H1 (cell line): ENCODE measurements around the gene HEATR5A.

ENCODE experiments used
- BRCA1 ChIP-seq: IDR thresholded peaks from 2 replicates; pipeline ENCODE4 v1.6.1; 2012; ENCODE audit warnings: low read depth, low read length, improper control_type of control experiment
- CHD2 ChIP-seq: IDR thresholded peaks from 2 replicates; pipeline ENCODE4 v1.6.1; 2012; ENCODE audit warnings: low read length, improper control_type of control experiment
- CTCF ChIP-seq, 3 experiments: IDR thresholded peaks; 1 replicate in 2 of 3; 2 replicates in 1 of 3; pipeline versions ENCODE4 v1.5.1 to v1.6.1; 2011; ENCODE audit warnings: low read length in 3 of 3, mild to moderate bottlenecking in 3 of 3, inconsistent platforms in 2 of 3, low read depth in 1 of 3, moderate library complexity in 1 of 3; ENCODE audit not compliant: insufficient read depth in 1 of 3; ENCODE audit errors: control extremely low read depth in 1 of 3
- EGR1 ChIP-seq: IDR thresholded peaks from 2 replicates; pipeline ENCODE4 v1.6.1; 2011; ENCODE audit warnings: low read depth, low read length, borderline replicate concordance
- EP300 ChIP-seq, 2 experiments: IDR thresholded peaks; 1 replicate in 1 of 2; 2 replicates in 1 of 2; pipeline ENCODE4 v1.6.1; 2011 to 2012; ENCODE audit warnings: low read depth in 2 of 2, low read length in 2 of 2, mild to moderate bottlenecking in 2 of 2, borderline replicate concordance in 1 of 2, inconsistent platforms in 1 of 2, moderate library complexity in 1 of 2
- EZH2 ChIP-seq: fragments of 200-600 bp; sonication (generic); IDR thresholded peaks from 2 replicates; pipeline ENCODE4 v1.7.1; 2012; ENCODE audit warnings: low read depth, mild to moderate bottlenecking, moderate library complexity, low read length, inconsistent platforms; ENCODE audit not compliant: severe bottlenecking
- FOSL1 ChIP-seq: IDR thresholded peaks from 2 replicates; pipeline ENCODE4 v1.6.1; 2011; ENCODE audit warnings: mild to moderate bottlenecking, low read depth, low read length, moderate library complexity; ENCODE audit not compliant: insufficient read depth
- GABPA ChIP-seq: IDR thresholded peaks from 2 replicates; pipeline ENCODE4 v1.6.1; 2011; ENCODE audit warnings: mild to moderate bottlenecking, low read length, moderate library complexity, borderline replicate concordance; ENCODE audit not compliant: insufficient read depth
- KDM1A ChIP-seq: fragments of 200-600, 300-600 bp; sonication (generic); IDR thresholded peaks from 2 replicates; pipeline ENCODE4 v1.7.1; 2016; ENCODE audit warnings: mild to moderate bottlenecking, low read length, borderline replicate concordance
- POLR2A ChIP-seq, 2 experiments: IDR thresholded peaks; 1 replicate in 1 of 2; 2 replicates in 1 of 2; pipeline ENCODE4 v1.6.1; 2011; ENCODE audit warnings: low read depth in 2 of 2, low read length in 2 of 2, mild to moderate bottlenecking in 2 of 2; ENCODE audit errors: control extremely low read depth in 1 of 2
- POLR2AphosphoS5 ChIP-seq: IDR thresholded peaks from 2 replicates; pipeline ENCODE4 v1.6.1; 2011; ENCODE audit warnings: low read depth, low read length
- RAD21 ChIP-seq, 2 experiments: IDR thresholded peaks in 1 of 2; conservative IDR thresholded peaks in 1 of 2; 2 replicates each; pipeline ENCODE4 v1.6.1; 2011; ENCODE audit warnings: low read depth in 2 of 2, low read length in 2 of 2, improper control_type of control experiment in 1 of 2, inconsistent platforms in 1 of 2, mild to moderate bottlenecking in 1 of 2, moderate library complexity in 1 of 2
- RFX5 ChIP-seq: IDR thresholded peaks from 2 replicates; pipeline ENCODE4 v1.6.1; 2011; ENCODE audit warnings: low read depth, low read length, improper control_type of control experiment, borderline replicate concordance
- TBP ChIP-seq: IDR thresholded peaks from 2 replicates; pipeline ENCODE4 v1.6.1; 2011; ENCODE audit warnings: low read depth, low read length, improper control_type of control experiment

- TF ChIP-seq CTCF (IDR thresholded peaks at IDR 0.05; ENCODE audit: control extremely low read depth in 1 of 3, insufficient read depth in 1 of 3, low read depth in 1 of 3, low read length in 3 of 3): no peak
- no peak for TF ChIP-seq POLR2AphosphoS5
- TF ChIP-seq BRCA1: no peak
- TF ChIP-seq FOSL1: no peak
- no peak for TF ChIP-seq GABPA
- no peak for TF ChIP-seq EGR1
- TF ChIP-seq RFX5: no peak
- no peak for TF ChIP-seq RAD21 (IDR thresholded peaks at IDR 0.05 in 1 of 2, conservative IDR thresholded peaks at IDR 0.05 in 1 of 2; ENCODE audit: low read depth in 2 of 2, low read length in 2 of 2)
- no peak for TF ChIP-seq EP300 (IDR thresholded peaks at IDR 0.05; ENCODE audit: borderline replicate concordance in 1 of 2, low read depth in 2 of 2, low read length in 2 of 2)
- no peak for TF ChIP-seq POLR2A (IDR thresholded peaks at IDR 0.05; ENCODE audit: control extremely low read depth in 1 of 2, low read depth in 2 of 2, low read length in 2 of 2)
- TF ChIP-seq EZH2: no peak
- TF ChIP-seq CHD2: no peak
- no peak for TF ChIP-seq TBP
- TF ChIP-seq KDM1A: no peak
Observed at GRCh38 chr14:31363331-31364073, 56.8 kb downstream of the HEATR5A start.
